H54 (cell line): ENCODE measurements around the gene TTYH2.

ENCODE experiments used
- DNase-seq: peaks from one replicate; pipeline ENCODE4 v3.0.0; 2011; ENCODE audit warnings: low spot score, mixed read lengths; ENCODE audit not compliant: insufficient read length
- FAIRE-seq: peaks from 3 replicates; lab custom pipeline; 2011; peaks lifted over from hg19 to GRCh38; lab: Jason Lieb, UNC
- POLR2A ChIP-seq: IDR thresholded peaks from 2 replicates; pipeline ENCODE4 v1.6.1; 2011; ENCODE audit warnings: low read depth, mild to moderate bottlenecking, low read length

The TTYH2 gene

DNA sequence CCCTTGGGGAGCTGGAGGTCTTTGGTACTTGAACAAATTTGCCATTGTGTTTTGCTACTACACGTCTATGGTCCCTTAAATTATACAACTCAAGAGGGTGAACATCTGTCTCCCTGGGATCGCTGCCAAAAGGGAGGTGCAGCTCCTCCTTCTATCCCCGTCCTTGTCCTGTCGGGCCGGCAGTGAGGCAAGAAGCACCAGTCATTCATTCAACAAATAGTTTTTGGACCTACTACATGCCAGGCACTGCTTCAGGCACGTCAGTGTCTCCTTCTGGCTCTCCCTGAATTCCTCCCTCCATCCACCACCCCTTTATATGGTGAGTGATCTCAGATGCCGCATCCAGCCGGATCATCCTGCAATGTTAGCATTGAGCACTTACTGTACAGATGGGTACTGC lies 12.1 kb upstream of the TTYH2 start:
- DNase-seq (no peak), FAIRE-seq (no peak)
- TF ChIP-seq POLR2A, result no peak

DNA sequence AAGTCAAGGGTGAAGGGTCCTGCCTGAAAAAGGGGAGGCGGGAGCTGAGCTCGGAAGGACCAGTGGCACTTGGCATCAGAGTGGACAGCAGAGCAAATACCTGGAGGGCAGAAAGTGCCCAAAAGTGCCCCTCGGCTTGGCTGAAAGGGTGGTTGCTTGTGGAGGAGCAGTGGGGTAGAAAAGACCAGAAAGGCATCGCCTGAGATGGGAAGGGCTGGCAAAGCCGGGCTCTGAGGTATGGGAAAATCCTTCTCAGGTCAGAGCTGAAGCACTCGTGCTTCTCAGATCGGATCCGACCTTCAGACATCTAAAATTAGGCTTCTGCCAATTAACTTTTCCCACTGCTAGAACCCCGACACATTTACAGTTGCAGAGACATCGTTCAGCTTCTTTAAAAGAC lies 11.4 kb upstream of the TTYH2 start:
- no peak for TF ChIP-seq POLR2A
- FAIRE-seq, result no peak
- no peak for DNase-seq

GRCh38 chr17:74202938-74203337 lies 10.4 kb upstream of the TTYH2 start:
- DNase-seq (no peak), FAIRE-seq (no peak)
- TF ChIP-seq POLR2A, result no peak

- peak; percentile 88 for TF ChIP-seq POLR2A
- FAIRE-seq (peak; percentile 50), DNase-seq (peak; percentile 86)
Observed at GRCh38 chr17:74203439-74204240, 9.7 kb upstream of the TTYH2 start, which contains the start of gene RPL38. Gene RPL38, plus strand, starts transcription at chr17:74203678. Its CDS starts 278 bp downstream, at chr17:74203956.

DNA sequence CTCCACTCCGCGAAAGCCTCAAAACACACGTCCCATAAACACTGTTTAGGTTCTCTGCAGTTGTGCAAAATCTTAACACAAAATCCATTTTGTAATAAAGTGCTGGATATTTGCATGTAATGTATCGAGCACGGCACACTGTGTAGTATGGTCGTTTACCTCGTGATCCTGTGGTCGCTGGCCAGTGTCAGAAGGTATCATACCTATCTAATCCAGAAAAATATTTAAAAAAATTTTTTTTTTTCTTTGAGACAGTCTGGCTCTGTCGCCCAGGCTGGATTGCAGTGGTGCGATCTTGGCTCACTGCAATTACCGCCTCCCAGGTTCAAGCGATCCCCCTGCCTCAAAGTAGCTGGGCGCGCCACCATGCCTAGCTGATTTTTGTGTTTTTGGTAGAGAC lies 8.9 kb upstream of the TTYH2 start:
- TF ChIP-seq POLR2A, result no peak
- FAIRE-seq, result no peak
- DNase-seq, result no peak

DNA sequence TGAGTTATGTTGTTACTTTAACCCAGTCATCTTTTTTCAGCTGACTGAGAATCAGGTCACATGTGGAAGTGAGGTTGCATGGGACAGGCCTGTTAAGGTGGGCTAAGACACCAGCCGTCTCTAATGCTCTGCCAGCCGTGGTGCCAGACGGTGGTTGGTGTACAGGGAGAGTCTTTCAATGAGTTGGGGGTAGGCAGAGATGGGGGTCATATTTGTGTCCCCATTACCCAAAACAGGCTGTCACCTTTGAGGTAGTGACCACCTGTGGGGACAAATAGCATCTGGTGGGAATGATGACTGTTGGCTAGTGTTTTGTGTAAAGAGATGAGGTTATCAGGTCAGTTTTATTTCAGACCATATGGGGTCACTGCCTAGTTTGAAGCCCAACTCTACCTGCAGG lies 8.1 kb upstream of the TTYH2 start:
- FAIRE-seq (no peak), DNase-seq (no peak)
- no peak for TF ChIP-seq POLR2A

DNA sequence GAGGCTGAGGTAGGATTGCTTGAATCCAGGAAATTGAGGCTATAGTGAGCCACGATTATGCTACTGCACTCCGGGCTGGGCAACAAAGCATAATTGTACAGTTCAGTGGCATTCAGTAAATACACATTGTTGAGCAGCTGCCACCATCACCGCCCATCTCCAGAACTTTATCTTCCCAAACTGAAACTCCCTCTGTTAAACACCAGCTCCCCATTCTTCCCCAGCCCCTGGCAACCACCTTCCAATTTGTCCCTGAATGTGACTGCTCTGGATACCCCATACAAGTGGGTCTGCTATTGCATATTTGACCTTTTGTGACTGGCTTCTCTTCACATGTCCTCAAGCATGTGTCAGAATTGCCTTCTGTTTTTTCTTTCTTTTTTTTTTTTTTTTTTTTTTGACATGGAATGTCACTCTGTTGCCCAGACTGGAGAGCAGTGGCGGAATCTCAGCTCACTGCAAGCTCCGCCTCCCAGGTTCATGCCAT lies 7.0 kb upstream of the TTYH2 start:
- no peak for FAIRE-seq
- TF ChIP-seq POLR2A, result no peak
- no peak for DNase-seq

- no peak for TF ChIP-seq POLR2A
- FAIRE-seq, result no peak
- peak; percentile 82 for DNase-seq
Observed at GRCh38 chr17:74210191-74211140, 2.9 kb upstream of the TTYH2 start.

GRCh38 chr17:74211141-74211911 lies 2.0 kb upstream of the TTYH2 start:
- TF ChIP-seq POLR2A, result no peak
- no peak for DNase-seq
- FAIRE-seq, result no peak

GRCh38 chr17:74211912-74212208 lies 1.5 kb upstream of the TTYH2 start:
- no peak for TF ChIP-seq POLR2A
- DNase-seq, result no peak
- no peak for FAIRE-seq

- no peak for TF ChIP-seq POLR2A
- FAIRE-seq, result no peak
- no peak for DNase-seq
Observed at GRCh38 chr17:74212209-74212912, 1.0 kb upstream of the TTYH2 start.

DNA sequence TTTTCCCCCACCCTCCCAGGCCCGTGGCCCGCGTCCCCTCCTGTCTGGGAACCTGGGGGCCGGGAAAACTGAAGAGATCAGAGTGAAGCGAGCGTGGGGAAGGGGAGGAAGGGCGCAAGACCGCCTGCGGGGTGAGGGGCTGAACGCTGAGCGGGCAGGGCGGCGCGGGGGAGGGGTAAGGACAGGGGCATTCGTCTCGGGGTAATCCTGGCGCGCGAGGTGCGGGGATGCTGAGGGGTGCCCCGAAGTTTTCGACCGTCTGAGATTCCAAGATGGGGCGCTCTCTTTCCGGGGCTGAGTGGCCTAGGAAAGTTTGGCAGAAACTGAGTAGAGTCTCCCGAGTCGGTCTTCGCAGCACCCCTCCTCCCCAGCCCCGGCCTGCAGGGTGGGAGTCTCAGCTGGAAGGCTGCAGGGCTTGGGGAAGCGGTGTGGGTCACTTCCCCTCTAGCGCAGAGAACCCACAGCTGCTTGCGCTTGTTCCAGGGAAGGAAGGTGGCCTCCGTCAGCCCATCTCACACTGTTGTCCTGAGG lies 555 bp downstream of the TTYH2 start:
- DNase-seq (no peak), FAIRE-seq (no peak)
- TF ChIP-seq POLR2A, result no peak
